Mucosa of descending colon (tissue), 3 donors: ENCODE data around the gene DERA. TPM values are rescaled to one million over a fixed set of nuclear protein-coding genes. Genes with fewer than 3 reads are reported as not detected.
"Not testable (repeated sequence)": the region's sequence is repeated elsewhere in the genome, so short reads cannot be mapped to it uniquely, and the experiment has no call there.

Experiments
- ATAC-seq: fragments of 200-7000 bp; cut with Tn5 transposase; one replicate; pipeline ENCODE4 v1.9.1; 2020; ENCODE audit warnings: mild to moderate bottlenecking, moderate library complexity
- DNase-seq, 3 donors: peaks; one replicate each; pipeline ENCODE4 v3.0.0-alpha.2; 2020
- H3K36me3 ChIP-seq: fragments of 200-600 bp; one replicate; pipeline ENCODE4 v1.8.0; 2021; ENCODE audit warnings: low read depth, mild to moderate bottlenecking
- H3K4me1 ChIP-seq: fragments of 200-600 bp; one replicate; pipeline ENCODE4 v1.8.0; 2021; ENCODE audit warnings: low read depth, mild to moderate bottlenecking
- H3K4me3 ChIP-seq: fragments of 200-600 bp; one replicate; pipeline ENCODE4 v1.8.0; 2021; ENCODE audit warnings: mild to moderate bottlenecking
- H3K9me3 ChIP-seq: fragments of 200-600 bp; one replicate; pipeline ENCODE4 v1.8.0; 2021; ENCODE audit warnings: mild to moderate bottlenecking
- intact Hi-C, 2 donors: fragments of 100-400 bp; cut with DNase I in 1 of 2; cut with micrococcal nuclease in 1 of 2; formaldehyde crosslinking; loops; one replicate each; pipeline versions ENCODE4 v1.11.0 to v1.11.1; 2022; cut with DNase I, micrococcal nuclease
- total RNA-seq, 3 donors: library from RNA; stranded (reverse); fragmentation: NEBNext Ultra II Directional in 2 of 3; extraction: Animal tissue kit (Norgen Biotek cat#: 25700) in 2 of 3; gene quantifications; one replicate each; pipeline versions ENCODE4 v1.2.1 to v1.2.4, GENCODE V29; 2021 to 2023
- TF ChIP-seq, protein P1 (sequence below): fragments of 200-600 bp; IDR thresholded peaks from one replicate; pipeline ENCODE4 v1.8.0; 2022; ENCODE audit warnings: antibody characterized with exemption, mild to moderate bottlenecking
- donor health status: DM: no; HTN: no; CAD: no; lungs with moderate emphysema.
- donor health status: DM: no; HTN: no; CAD: no.
- donor health status: DM: no; HTN: yes; CAD: no.

DERA gene
- total RNA-seq, 3 donors from 2014 or later, result 53.1 to 77.3 (median 74.3) TPM

DNA sequence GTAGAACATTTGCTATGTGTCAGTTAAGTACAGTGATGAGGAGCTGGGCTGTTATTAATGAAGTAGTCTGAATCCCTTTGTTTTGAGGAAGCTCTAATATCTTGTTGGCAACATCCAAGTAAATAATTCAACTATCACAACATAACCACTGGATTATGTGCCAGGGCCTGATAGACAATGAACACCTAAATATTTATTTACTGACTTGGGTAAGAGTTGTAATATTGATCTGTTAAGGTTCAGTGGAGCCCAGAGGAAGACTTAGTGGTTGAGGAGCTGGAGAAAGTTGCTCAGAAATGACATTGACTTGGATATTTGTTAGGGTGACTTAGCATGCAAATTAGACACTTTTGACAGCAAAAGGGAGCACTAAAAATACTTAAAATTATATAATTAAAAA lies 26.8 kb downstream of the DERA start:
- intact Hi-C loops, result no loop called here
- TF ChIP-seq, protein P1, sequence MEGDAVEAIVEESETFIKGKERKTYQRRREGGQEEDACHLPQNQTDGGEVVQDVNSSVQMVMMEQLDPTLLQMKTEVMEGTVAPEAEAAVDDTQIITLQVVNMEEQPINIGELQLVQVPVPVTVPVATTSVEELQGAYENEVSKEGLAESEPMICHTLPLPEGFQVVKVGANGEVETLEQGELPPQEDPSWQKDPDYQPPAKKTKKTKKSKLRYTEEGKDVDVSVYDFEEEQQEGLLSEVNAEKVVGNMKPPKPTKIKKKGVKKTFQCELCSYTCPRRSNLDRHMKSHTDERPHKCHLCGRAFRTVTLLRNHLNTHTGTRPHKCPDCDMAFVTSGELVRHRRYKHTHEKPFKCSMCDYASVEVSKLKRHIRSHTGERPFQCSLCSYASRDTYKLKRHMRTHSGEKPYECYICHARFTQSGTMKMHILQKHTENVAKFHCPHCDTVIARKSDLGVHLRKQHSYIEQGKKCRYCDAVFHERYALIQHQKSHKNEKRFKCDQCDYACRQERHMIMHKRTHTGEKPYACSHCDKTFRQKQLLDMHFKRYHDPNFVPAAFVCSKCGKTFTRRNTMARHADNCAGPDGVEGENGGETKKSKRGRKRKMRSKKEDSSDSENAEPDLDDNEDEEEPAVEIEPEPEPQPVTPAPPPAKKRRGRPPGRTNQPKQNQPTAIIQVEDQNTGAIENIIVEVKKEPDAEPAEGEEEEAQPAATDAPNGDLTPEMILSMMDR, result no peak
- H3K36me3 ChIP-seq, result no peaks in the 10 kb centered on the region
- no peak for ATAC-seq
- no peaks in the 10 kb centered on the region for H3K4me1 ChIP-seq
- DNase-seq, result no peak
- H3K4me3 ChIP-seq, result no peak overlapping the region
- H3K9me3 ChIP-seq, result peaks cover 2% of the 10 kb centered on the region

GRCh38 chr12:15939111-15939510 lies 28.0 kb downstream of the DERA start:
- TF ChIP-seq, protein P1, result no peak
- H3K9me3 ChIP-seq, result peaks cover 2% of the 10 kb centered on the region
- intact Hi-C loops, result no loop called here

GRCh38 chr12:15942475-15942874 lies 31.3 kb downstream of the DERA start:
- peaks cover 2% of the 10 kb centered on the region for H3K9me3 ChIP-seq
- TF ChIP-seq, protein P1, result no peak

More at GRCh38 chr12:15939111-15939510, 28.0 kb downstream of the DERA start:
- no peak for ATAC-seq
- H3K36me3 ChIP-seq, result no peaks in the 10 kb centered on the region
- DNase-seq, result no peak
- no peak overlapping the region for H3K4me3 ChIP-seq
- H3K4me1 ChIP-seq, result no peaks in the 10 kb centered on the region

GRCh38 chr12:15943519-15943918 lies 32.4 kb downstream of the DERA start:
- ATAC-seq, H3K4me1 ChIP-seq, intact Hi-C loops: not testable (repeated sequence)

More at GRCh38 chr12:15942475-15942874, 31.3 kb downstream of the DERA start:
- ATAC-seq (no peak), DNase-seq (no peak)
- intact Hi-C loops, result no loop called here
- H3K4me1 ChIP-seq, result no peaks in the 10 kb centered on the region
- H3K4me3 ChIP-seq, result no peak overlapping the region
- no peaks in the 10 kb centered on the region for H3K36me3 ChIP-seq

DNA sequence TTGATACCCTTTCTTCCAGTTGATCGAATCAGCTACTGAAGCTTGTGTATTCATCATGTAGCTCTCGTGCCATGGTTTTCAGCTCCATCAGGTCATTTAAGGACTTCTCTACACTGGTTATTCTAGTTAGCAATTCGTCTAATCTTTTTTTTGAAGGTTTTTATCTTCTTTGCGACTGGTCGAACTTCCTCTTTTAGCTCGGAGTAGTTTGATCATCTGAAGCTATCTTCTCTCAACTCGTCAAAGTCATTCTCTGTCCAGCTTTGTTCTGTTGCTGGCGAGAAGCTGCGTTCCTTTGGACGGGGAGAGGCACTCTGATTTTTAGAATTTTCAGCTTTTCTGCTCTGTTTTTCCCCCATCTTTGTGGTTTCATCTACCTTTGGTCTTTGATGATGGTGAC lies 37.3 kb downstream of the DERA start:
- H3K4me3 ChIP-seq, H3K9me3 ChIP-seq, ATAC-seq, intact Hi-C loops, DNase-seq, H3K4me1 ChIP-seq, H3K36me3 ChIP-seq: not testable (repeated sequence)

More at GRCh38 chr12:15943519-15943918, 32.4 kb downstream of the DERA start:
- not testable (repeated sequence) for DNase-seq, H3K4me3 ChIP-seq, H3K36me3 ChIP-seq, H3K9me3 ChIP-seq

GRCh38 chr12:15955281-15955680 lies 44.1 kb downstream of the DERA start:
- no peak for DNase-seq
- intact Hi-C loops, result no loop called here
- TF ChIP-seq, protein P1, result no peak
- no peaks in the 10 kb centered on the region for H3K9me3 ChIP-seq
- no peak for ATAC-seq
- H3K4me1 ChIP-seq, result no peaks in the 10 kb centered on the region
- no peaks in the 10 kb centered on the region for H3K36me3 ChIP-seq
- no peak overlapping the region for H3K4me3 ChIP-seq

DNA sequence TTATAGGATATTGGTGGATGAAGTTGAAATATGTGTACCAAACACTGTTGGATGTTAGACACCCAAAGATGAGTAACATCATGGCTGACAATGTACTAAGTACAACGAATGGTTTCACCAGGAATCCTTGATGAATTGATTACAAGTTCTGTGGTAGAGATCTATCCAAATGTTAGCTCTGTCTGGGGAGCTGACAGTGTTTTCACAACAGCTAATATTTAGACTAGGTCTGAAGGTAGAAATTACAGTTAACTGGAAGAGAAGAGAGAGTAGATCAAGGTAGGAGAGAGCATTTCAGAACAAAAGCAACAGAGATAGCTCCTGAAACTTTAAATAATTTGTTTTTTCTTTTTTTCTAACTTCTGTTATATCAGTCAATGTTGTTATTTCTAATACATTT lies 44.9 kb downstream of the DERA start:
- intact Hi-C loops, result no loop called here
- no peak overlapping the region for H3K4me3 ChIP-seq
- no peaks in the 10 kb centered on the region for H3K4me1 ChIP-seq
- ATAC-seq, result no peak
- H3K36me3 ChIP-seq, result no peaks in the 10 kb centered on the region
- H3K9me3 ChIP-seq, result no peaks in the 10 kb centered on the region
- no peak for DNase-seq
- TF ChIP-seq, protein P1, result no peak
